ENCODE data around the gene PARD3B.

DNA sequence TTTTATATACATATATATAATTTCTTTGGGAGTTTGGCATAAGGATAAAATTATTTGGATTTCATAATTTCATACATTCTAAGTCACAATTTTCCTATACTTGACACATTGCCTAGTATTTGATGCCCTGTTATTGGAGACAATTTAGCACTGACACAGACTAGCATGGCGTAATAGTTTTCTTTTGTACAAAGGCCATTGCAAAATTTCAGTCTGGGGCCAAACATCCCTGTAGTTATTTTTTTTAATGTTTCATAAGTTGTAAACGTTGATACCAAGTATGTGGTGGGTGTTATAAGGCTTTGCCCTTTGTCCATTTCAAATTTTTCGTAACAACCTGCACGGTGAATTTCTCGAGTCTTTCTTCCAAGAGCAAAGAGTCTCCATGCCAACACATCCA lies 1041.4 kb downstream of the PARD3B start:
- TF ChIP-seq, protein P1, sequence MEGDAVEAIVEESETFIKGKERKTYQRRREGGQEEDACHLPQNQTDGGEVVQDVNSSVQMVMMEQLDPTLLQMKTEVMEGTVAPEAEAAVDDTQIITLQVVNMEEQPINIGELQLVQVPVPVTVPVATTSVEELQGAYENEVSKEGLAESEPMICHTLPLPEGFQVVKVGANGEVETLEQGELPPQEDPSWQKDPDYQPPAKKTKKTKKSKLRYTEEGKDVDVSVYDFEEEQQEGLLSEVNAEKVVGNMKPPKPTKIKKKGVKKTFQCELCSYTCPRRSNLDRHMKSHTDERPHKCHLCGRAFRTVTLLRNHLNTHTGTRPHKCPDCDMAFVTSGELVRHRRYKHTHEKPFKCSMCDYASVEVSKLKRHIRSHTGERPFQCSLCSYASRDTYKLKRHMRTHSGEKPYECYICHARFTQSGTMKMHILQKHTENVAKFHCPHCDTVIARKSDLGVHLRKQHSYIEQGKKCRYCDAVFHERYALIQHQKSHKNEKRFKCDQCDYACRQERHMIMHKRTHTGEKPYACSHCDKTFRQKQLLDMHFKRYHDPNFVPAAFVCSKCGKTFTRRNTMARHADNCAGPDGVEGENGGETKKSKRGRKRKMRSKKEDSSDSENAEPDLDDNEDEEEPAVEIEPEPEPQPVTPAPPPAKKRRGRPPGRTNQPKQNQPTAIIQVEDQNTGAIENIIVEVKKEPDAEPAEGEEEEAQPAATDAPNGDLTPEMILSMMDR (IDR thresholded peaks at IDR 0.05; ENCODE audit: control extremely low read depth in 1 of 3, insufficient read depth in 1 of 3, low read depth in 1 of 3, low read length in 3 of 3), result no peak
- TF ChIP-seq, protein P2, sequence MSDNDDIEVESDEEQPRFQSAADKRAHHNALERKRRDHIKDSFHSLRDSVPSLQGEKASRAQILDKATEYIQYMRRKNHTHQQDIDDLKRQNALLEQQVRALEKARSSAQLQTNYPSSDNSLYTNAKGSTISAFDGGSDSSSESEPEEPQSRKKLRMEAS (IDR thresholded peaks at IDR 0.05), result no peak
- TF ChIP-seq POLR2AphosphoS5 (IDR thresholded peaks at IDR 0.05; ENCODE audit: low read depth, low read length) (no peak), GABPA (IDR thresholded peaks at IDR 0.05; ENCODE audit: borderline replicate concordance, insufficient read depth, low read length) (no peak), RAD21 (IDR thresholded peaks at IDR 0.05 in 1 of 2, conservative IDR thresholded peaks at IDR 0.05 in 1 of 2; ENCODE audit: low read depth in 2 of 2, low read length in 2 of 2) (no peak), FOSL1 (IDR thresholded peaks at IDR 0.05; ENCODE audit: insufficient read depth, low read depth, low read length) (no peak), SP4 (IDR thresholded peaks at IDR 0.05; ENCODE audit: low read length) (no peak), POLR2A (IDR thresholded peaks at IDR 0.05; ENCODE audit: control extremely low read depth in 1 of 2, low read depth in 2 of 2, low read length in 2 of 2) (no peak), KDM5A (IDR thresholded peaks at IDR 0.05; ENCODE audit: low read length) (no peak), ZNF274 (IDR thresholded peaks at IDR 0.05; ENCODE audit: borderline replicate concordance, extremely low read depth, low read length) (no peak), TBP (IDR thresholded peaks at IDR 0.05; ENCODE audit: low read depth, low read length) (no peak), SP1 (IDR thresholded peaks at IDR 0.05; ENCODE audit: low read depth, low read length) (no peak), EP300 (IDR thresholded peaks at IDR 0.05; ENCODE audit: borderline replicate concordance in 1 of 2, low read depth in 2 of 2, low read length in 2 of 2) (no peak)

Data from H1 (cell line).